ENCODE data around the gene GPC5.

GPC5 gene

DNA sequence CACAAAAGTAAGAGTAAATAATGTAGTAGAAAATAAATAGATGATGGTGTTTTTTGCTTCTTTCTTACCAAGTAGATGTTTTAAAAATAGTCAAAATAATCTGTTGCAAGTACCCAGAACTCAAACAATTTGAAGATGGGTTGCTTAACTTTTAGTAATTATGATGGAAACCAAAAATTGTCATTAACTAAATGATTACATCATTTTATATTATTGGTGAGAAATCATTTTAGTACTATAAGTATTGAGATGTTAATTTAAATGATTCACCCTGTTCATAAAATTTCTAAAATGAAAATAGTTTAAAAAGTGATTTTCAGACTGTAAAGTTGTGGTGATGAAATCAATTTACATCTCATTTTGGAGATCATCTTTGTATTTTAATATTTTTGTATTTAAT, 404.5 kb downstream of the GPC5 start:
- ChIA-PET POLR2A (no interaction called here), CTCF (no interaction called here)
- Histone ChIP-seq H3K36me3 (ENCODE audit: control insufficient read depth in 2 of 2, insufficient read depth in 1 of 2, low read length in 2 of 2) (no peaks in the 10 kb centered on the region), H3K27ac (ENCODE audit: extremely low read depth, low read depth, low read length) (no peak overlapping the region), H3K9me3 (ENCODE audit: control insufficient read depth, insufficient read depth, low read depth, low read length) (no peaks in the 10 kb centered on the region), H3K4me3 (ENCODE audit: low read depth, low read length) (no peak overlapping the region), H3K4me1 (ENCODE audit: control insufficient read depth, insufficient read depth, low read length) (no peaks in the 10 kb centered on the region)
- no peak for TF ChIP-seq ZNF394 (tag by site-specific recombination; IDR thresholded peaks at IDR 0.05; ENCODE audit: borderline replicate concordance)
- TF ChIP-seq, protein P1, sequence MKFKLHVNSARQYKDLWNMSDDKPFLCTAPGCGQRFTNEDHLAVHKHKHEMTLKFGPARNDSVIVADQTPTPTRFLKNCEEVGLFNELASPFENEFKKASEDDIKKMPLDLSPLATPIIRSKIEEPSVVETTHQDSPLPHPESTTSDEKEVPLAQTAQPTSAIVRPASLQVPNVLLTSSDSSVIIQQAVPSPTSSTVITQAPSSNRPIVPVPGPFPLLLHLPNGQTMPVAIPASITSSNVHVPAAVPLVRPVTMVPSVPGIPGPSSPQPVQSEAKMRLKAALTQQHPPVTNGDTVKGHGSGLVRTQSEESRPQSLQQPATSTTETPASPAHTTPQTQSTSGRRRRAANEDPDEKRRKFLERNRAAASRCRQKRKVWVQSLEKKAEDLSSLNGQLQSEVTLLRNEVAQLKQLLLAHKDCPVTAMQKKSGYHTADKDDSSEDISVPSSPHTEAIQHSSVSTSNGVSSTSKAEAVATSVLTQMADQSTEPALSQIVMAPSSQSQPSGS (tag by site-specific recombination; IDR thresholded peaks at IDR 0.05; ENCODE audit: low read depth) = peak; percentile 67

DNA sequence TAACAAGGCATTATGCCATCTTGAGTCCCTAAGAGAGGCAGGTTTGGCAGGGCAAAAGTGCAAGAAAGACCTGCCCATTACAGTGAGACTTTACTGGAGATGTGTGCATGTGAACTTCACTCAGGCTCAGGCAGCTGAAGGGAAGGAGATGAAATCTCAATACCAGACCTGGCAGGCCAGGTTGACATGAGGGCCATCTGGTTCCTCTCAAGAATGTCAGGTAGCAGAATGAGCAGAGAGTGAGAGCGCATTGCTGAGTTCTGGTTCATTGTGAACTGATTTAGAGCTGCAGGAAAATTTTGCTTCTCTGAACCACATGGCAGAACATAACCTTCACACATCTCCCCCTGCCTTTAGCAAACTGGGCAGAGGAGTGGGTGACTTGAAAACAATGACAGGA, 406.3 kb downstream of the GPC5 start:
- no peaks in the 10 kb centered on the region for H3K4me1 ChIP-seq (ENCODE audit: control insufficient read depth, insufficient read depth, low read length)
- CTCF ChIA-PET = no interaction called here
- POLR2A ChIA-PET = no interaction called here
- H3K27ac ChIP-seq (ENCODE audit: extremely low read depth, low read depth, low read length) = no peak overlapping the region
- no peak overlapping the region for H3K4me3 ChIP-seq (ENCODE audit: low read depth, low read length)
- no peaks in the 10 kb centered on the region for H3K36me3 ChIP-seq (ENCODE audit: control insufficient read depth in 2 of 2, insufficient read depth in 1 of 2, low read length in 2 of 2)
- TF ChIP-seq ZNF596 (tag by site-specific recombination; IDR thresholded peaks at IDR 0.05) (no peak), ZNF112 (tag by site-specific recombination; IDR thresholded peaks at IDR 0.05) (no peak), IKZF3 (tag by site-specific recombination; IDR thresholded peaks at IDR 0.05) (no peak), ZBTB48 (tag by site-specific recombination; IDR thresholded peaks at IDR 0.05) (no peak), PRDM6 (tag by site-specific recombination; IDR thresholded peaks at IDR 0.05) (no peak), ZNF155 (tag by site-specific recombination; IDR thresholded peaks at IDR 0.05) (no peak)
- no peaks in the 10 kb centered on the region for H3K9me3 ChIP-seq (ENCODE audit: control insufficient read depth, insufficient read depth, low read depth, low read length)

DNA sequence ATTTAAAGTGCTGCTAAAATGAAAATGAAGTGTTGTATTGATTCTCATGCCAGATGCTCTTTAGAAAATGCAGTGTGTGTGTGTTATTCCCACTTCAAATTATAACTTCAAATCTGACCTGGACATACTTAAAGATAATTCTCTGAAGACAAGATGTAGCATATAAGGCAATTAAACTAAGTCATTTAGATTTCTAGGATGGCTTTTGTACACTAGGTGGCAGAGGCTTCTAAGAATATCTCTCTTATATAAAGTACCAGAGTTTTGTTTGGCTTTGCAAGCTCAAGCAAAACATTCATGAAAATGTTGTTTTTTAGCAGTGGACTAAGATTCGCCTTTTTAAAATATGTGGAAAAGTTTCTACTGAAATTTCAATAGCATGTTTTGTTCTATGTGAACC, 407.2 kb downstream of the GPC5 start:
- CTCF ChIA-PET = interaction anchor here (0.7 kb wide), 1 partner anchor 492 kb away, joined by 3 read pairs; no protein-coding TSS in a partner anchor
- Histone ChIP-seq H3K9me3 (ENCODE audit: control insufficient read depth, insufficient read depth, low read depth, low read length) (no peaks in the 10 kb centered on the region), H3K4me3 (ENCODE audit: low read depth, low read length) (no peak overlapping the region), H3K36me3 (ENCODE audit: control insufficient read depth in 2 of 2, insufficient read depth in 1 of 2, low read length in 2 of 2) (no peaks in the 10 kb centered on the region), H3K4me1 (ENCODE audit: control insufficient read depth, insufficient read depth, low read length) (no peaks in the 10 kb centered on the region), H3K27ac (ENCODE audit: extremely low read depth, low read depth, low read length) (no peak overlapping the region)
- TF ChIP-seq ZNF426 (tag by site-specific recombination; IDR thresholded peaks at IDR 0.05) (no peak), ZNF629 (tag by site-specific recombination; IDR thresholded peaks at IDR 0.05) (no peak), ZNF394 (tag by site-specific recombination; IDR thresholded peaks at IDR 0.05; ENCODE audit: borderline replicate concordance) (no peak), REST (tag by site-specific recombination; IDR thresholded peaks at IDR 0.05) (no peak), KLF8 (tag by site-specific recombination; IDR thresholded peaks at IDR 0.05) (no peak), ZBTB20 (tag by site-specific recombination; IDR thresholded peaks at IDR 0.05) (no peak), ZNF274 (IDR thresholded peaks at IDR 0.05; ENCODE audit: low read length) (no peak), ZNF274 (tag by site-specific recombination; IDR thresholded peaks at IDR 0.05; ENCODE audit: borderline replicate concordance) (no peak), ZNF341 (tag by site-specific recombination; IDR thresholded peaks at IDR 0.05; ENCODE audit: low read depth) (no peak), ZNF580 (tag by site-specific recombination; IDR thresholded peaks at IDR 0.05) (no peak), ZNF571 (tag by site-specific recombination; IDR thresholded peaks at IDR 0.05) (no peak), ZNF214 (tag by site-specific recombination; IDR thresholded peaks at IDR 0.05; ENCODE audit: borderline replicate concordance) (no peak), RBAK (tag by site-specific recombination; IDR thresholded peaks at IDR 0.05) (no peak), GLIS1 (tag by site-specific recombination; IDR thresholded peaks at IDR 0.05) (no peak), ZNF2 (tag by site-specific recombination; IDR thresholded peaks at IDR 0.05) (no peak), ZNF658 (tag by site-specific recombination; IDR thresholded peaks at IDR 0.05) (no peak), ZNF350 (tag by site-specific recombination; IDR thresholded peaks at IDR 0.05) (no peak)
- TF ChIP-seq, protein P2, sequence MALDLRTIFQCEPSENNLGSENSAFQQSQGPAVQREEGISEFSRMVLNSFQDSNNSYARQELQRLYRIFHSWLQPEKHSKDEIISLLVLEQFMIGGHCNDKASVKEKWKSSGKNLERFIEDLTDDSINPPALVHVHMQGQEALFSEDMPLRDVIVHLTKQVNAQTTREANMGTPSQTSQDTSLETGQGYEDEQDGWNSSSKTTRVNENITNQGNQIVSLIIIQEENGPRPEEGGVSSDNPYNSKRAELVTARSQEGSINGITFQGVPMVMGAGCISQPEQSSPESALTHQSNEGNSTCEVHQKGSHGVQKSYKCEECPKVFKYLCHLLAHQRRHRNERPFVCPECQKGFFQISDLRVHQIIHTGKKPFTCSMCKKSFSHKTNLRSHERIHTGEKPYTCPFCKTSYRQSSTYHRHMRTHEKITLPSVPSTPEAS (tag by site-specific recombination; IDR thresholded peaks at IDR 0.05) = no peak
- POLR2A ChIA-PET = no interaction called here

Measured in HEK293 (cell line).